SH-SY5Y (cell line): Measurements from ENCODE around the gene PIR.

Experiments
- GATA2 ChIP-seq: IDR thresholded peaks from 2 replicates; pipeline ENCODE4 v1.6.1; 2011; ENCODE audit warnings: mild to moderate bottlenecking, low read depth, low read length
- GATA3 ChIP-seq: IDR thresholded peaks from 2 replicates; pipeline ENCODE4 v1.6.1; 2011; ENCODE audit warnings: low read depth, mild to moderate bottlenecking, low read length, moderate library complexity

DNA sequence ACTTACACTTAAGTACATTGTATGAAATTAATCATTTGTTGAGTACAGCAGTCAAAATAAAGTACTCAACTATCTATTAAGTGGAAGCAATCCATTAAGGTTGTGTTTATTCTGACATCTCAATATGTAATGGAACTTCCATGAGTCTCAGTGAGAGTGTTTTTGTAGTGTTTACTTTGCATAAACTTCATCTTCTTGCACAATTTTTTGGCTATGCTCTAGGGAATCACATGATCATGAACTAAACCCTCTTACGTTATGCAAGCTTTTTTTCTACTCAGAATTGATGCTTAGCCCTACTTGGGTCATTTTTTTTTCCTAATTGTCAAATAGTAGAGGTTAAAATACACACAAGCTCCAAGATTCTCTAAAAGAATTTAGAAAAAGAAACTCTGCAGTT is 136.7 kb downstream of the PIR start:
- TF ChIP-seq GATA2 (no peak), GATA3 (no peak)
